ENCODE data around the gene SLC9A3. TPM values are rescaled to one million over a fixed set of nuclear protein-coding genes. Genes with fewer than 3 reads are reported as not detected.

Gene SLC9A3
- total RNA-seq, 1 experiment from 2014 or later, result 2.0 TPM

DNA sequence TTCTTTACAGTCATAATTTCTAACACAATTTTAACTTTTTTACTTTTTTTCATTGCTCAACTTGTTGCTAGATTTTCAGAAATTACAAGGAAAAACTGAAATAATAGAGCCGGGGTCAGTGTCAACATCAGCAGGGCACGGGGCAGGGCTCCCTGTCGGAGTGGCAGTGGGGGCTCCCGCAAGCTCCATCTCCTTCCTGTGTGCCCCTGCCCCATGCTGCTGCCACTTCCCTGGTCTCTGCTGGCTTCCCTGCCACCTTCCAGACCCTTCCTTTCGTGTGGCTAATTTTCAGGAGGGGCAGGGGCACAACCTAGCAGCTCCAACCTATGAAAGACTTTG is 82.3 kb downstream of the SLC9A3 start:
- Histone ChIP-seq H3K27me3 (ENCODE audit: low read length) (no peaks in the 10 kb centered on the region), H3K4me3 (ENCODE audit: low read length) (peak overlapping the region; percentile 99), H3K9ac (ENCODE audit: low read length) (peak overlapping the region; percentile 94), H3K4me1 (ENCODE audit: low read length) (peaks cover 39% of the 10 kb centered on the region), H3K9me2 (replicated peaks; ENCODE audit: insufficient read depth, low read length) (no peaks in the 10 kb centered on the region), H4K20me1 (ENCODE audit: insufficient read depth, low read depth, low read length) (peaks cover 9% of the 10 kb centered on the region; the same call in 1 of the 2 replicates), H3K9me3 (ENCODE audit: low read length) (no peaks in the 10 kb centered on the region), H3K36me3 (ENCODE audit: insufficient read depth, low read length) (peaks cover under 1% of the 10 kb centered on the region; the same call in 1 of the 2 replicates), H3K4me2 (ENCODE audit: low read depth, low read length, poor library complexity, severe bottlenecking) (peak overlapping the region; percentile 97), H3K27ac (ENCODE audit: low read length) (no peak overlapping the region), H2AFZ (ENCODE audit: low read length) (no peak overlapping the region), H3K79me2 (ENCODE audit: low read length) (peaks cover 32% of the 10 kb centered on the region)
- DNase-seq, result no peak

DNA sequence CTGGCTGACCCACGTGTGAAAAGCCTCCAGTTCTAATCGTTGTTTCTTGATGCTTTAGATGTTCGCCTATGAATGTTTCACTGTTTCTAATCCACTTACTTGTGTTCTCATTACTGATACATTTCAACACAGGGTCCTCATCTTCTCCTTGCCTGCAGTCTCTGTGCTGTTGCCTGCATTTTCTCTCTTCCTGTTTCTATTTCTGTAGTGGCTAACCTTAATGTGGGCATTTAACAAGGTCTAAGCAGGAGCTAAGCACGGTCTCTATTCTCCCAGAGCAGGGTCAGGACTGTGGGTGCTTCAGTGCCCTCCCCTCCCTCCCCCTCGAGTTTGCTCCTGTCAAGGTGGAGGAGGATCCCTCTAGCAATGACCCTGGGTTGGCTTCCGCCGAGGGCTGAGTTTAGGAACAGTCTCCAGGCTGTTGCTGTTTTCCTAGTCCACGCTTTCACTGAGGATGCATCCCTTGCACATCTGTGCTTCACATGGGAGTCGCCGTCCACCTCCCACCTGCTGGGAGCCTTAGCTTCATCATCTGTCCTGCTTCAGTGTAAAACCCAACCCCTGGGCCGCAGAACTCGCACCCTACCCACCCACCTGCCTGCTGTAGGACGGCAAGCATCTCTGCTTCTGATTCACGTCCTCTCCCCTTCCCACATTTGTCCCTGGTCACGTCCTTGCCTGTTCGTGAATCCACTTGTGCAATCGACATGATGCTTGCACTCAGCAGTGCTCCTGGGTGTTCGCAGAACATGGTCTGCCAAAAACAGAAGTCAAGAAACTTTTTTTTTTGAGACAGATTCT is 83.6 kb downstream of the SLC9A3 start:
- Histone ChIP-seq H3K4me1 (ENCODE audit: low read length) (peaks cover 39% of the 10 kb centered on the region), H3K4me3 (ENCODE audit: low read length) (no peak overlapping the region), H2AFZ (ENCODE audit: low read length) (no peak overlapping the region), H4K20me1 (ENCODE audit: insufficient read depth, low read depth, low read length) (peaks cover 6% of the 10 kb centered on the region; the same call in 1 of the 2 replicates), H3K9ac (ENCODE audit: low read length) (peak overlapping the region; percentile 44; the same call in 1 of the 2 replicates), H3K9me3 (ENCODE audit: low read length) (no peaks in the 10 kb centered on the region), H3K36me3 (ENCODE audit: insufficient read depth, low read length) (no peaks in the 10 kb centered on the region), H3K4me2 (ENCODE audit: low read depth, low read length, poor library complexity, severe bottlenecking) (peak overlapping the region; percentile 41), H3K27me3 (ENCODE audit: low read length) (no peaks in the 10 kb centered on the region), H3K27ac (ENCODE audit: low read length) (peak overlapping the region; percentile 68), H3K79me2 (ENCODE audit: low read length) (peaks cover 30% of the 10 kb centered on the region), H3K9me2 (replicated peaks; ENCODE audit: insufficient read depth, low read length) (no peaks in the 10 kb centered on the region)
- DNase-seq, result peak; percentile 59

DNA sequence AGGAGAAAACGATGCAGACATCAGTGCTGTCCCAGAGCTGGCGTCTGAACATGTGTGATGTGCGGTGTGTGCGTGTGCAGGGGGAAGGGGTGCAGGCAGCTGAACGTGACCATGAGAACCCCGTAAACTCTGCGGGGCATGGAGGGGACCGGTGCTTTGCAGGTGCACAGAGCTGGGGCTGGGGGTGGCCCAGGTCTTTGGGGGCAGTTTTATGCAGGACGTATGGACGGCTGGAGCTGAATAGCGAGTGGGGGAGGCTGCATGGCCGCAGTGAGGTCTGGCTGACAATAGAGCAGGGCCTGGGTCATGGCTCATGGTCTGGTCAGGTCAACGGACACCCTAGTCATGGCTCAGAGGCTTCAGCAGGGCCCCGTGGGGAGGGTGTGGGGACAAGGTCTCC is 84.6 kb downstream of the SLC9A3 start:
- H3K27ac ChIP-seq (ENCODE audit: low read length), result no peak overlapping the region
- H3K79me2 ChIP-seq (ENCODE audit: low read length), result peaks cover 24% of the 10 kb centered on the region

DNA sequence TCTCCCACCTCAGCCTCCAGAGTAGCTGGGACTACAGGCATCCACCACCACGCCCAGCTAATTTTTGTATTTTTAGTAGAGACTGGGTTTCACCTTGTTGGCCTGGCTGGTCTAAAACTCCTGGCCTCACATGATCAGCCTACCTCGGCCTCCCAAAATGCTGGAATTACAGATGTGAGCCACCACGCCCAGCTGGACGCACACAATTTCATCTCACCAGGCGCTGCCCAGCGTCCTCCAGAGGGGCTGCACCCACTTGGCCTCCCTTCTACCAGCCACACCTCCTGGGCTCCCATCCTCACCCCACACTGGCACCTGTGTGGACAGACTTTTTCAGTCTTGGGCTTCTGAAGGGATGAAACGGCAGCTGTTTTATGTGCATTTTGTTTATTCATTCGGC is 85.1 kb downstream of the SLC9A3 start:
- no peak for DNase-seq
- Histone ChIP-seq H2AFZ (ENCODE audit: low read length) (no peak overlapping the region), H3K36me3 (ENCODE audit: insufficient read depth, low read length) (no peaks in the 10 kb centered on the region), H3K4me2 (ENCODE audit: low read depth, low read length, poor library complexity, severe bottlenecking) (no peak overlapping the region), H4K20me1 (ENCODE audit: insufficient read depth, low read depth, low read length) (peaks cover 6% of the 10 kb centered on the region; the same call in 1 of the 2 replicates), H3K9ac (ENCODE audit: low read length) (no peak overlapping the region), H3K79me2 (ENCODE audit: low read length) (peaks cover 19% of the 10 kb centered on the region), H3K9me2 (replicated peaks; ENCODE audit: insufficient read depth, low read length) (no peaks in the 10 kb centered on the region), H3K4me3 (ENCODE audit: low read length) (no peak overlapping the region), H3K9me3 (ENCODE audit: low read length) (no peaks in the 10 kb centered on the region), H3K4me1 (ENCODE audit: low read length) (peaks cover 31% of the 10 kb centered on the region), H3K27me3 (ENCODE audit: low read length) (no peaks in the 10 kb centered on the region), H3K27ac (ENCODE audit: low read length) (no peak overlapping the region)

More for the DNA sequence above, 84.6 kb downstream of the SLC9A3 start:
- Histone ChIP-seq H2AFZ (ENCODE audit: low read length) (no peak overlapping the region), H3K9me3 (ENCODE audit: low read length) (no peaks in the 10 kb centered on the region), H3K36me3 (ENCODE audit: insufficient read depth, low read length) (no peaks in the 10 kb centered on the region), H3K27me3 (ENCODE audit: low read length) (no peaks in the 10 kb centered on the region), H3K4me2 (ENCODE audit: low read depth, low read length, poor library complexity, severe bottlenecking) (no peak overlapping the region), H3K4me3 (ENCODE audit: low read length) (no peak overlapping the region), H4K20me1 (ENCODE audit: insufficient read depth, low read depth, low read length) (peaks cover 6% of the 10 kb centered on the region; the same call in 1 of the 2 replicates), H3K4me1 (ENCODE audit: low read length) (peaks cover 36% of the 10 kb centered on the region), H3K9ac (ENCODE audit: low read length) (no peak overlapping the region), H3K9me2 (replicated peaks; ENCODE audit: insufficient read depth, low read length) (no peaks in the 10 kb centered on the region)
- no peak for DNase-seq

DNA sequence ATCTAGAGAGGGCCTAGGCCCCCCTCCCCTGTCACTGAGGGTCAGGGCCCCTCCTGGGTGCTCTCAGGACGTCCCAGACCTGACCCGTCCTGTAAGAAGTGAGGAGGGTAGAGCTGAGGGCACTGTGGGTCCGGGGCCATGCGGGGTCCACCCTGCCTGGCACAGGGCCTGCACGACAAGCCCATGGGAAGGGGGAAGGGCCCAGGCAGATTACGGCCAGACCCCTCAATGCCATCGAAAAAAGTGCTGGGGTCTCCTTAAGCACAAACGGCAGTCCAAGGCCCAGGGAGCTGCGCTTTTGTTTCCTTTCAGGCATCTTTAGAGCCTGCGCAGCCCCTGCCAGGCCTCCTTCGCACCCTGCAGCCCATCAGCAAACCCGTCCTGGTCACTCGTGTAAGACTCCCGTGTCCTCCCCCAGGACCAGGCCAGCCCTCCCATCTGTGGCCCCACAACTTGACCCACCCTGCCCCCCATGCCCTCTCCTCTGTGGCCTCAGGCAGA is 85.7 kb downstream of the SLC9A3 start:
- DNase-seq, result no peak
- no peaks in the 10 kb centered on the region for H3K9me2 ChIP-seq (replicated peaks; ENCODE audit: insufficient read depth, low read length)
- no peak overlapping the region for H2AFZ ChIP-seq (ENCODE audit: low read length)
- no peak overlapping the region for H3K27ac ChIP-seq (ENCODE audit: low read length)
- H3K27me3 ChIP-seq (ENCODE audit: low read length), result no peaks in the 10 kb centered on the region
- H3K36me3 ChIP-seq (ENCODE audit: insufficient read depth, low read length), result no peaks in the 10 kb centered on the region
- peaks cover 25% of the 10 kb centered on the region for H3K4me1 ChIP-seq (ENCODE audit: low read length)
- 0 out of 2 replicates have a peak, but pooled peaks cover under 1% of the 10 kb centered on the region for H4K20me1 ChIP-seq (ENCODE audit: insufficient read depth, low read depth, low read length)
- H3K4me2 ChIP-seq (ENCODE audit: low read depth, low read length, poor library complexity, severe bottlenecking), result no peak overlapping the region
- no peak overlapping the region for H3K4me3 ChIP-seq (ENCODE audit: low read length)
- no peaks in the 10 kb centered on the region for H3K9me3 ChIP-seq (ENCODE audit: low read length)
- H3K9ac ChIP-seq (ENCODE audit: low read length), result no peak overlapping the region
- peaks cover 13% of the 10 kb centered on the region for H3K79me2 ChIP-seq (ENCODE audit: low read length)

DNA sequence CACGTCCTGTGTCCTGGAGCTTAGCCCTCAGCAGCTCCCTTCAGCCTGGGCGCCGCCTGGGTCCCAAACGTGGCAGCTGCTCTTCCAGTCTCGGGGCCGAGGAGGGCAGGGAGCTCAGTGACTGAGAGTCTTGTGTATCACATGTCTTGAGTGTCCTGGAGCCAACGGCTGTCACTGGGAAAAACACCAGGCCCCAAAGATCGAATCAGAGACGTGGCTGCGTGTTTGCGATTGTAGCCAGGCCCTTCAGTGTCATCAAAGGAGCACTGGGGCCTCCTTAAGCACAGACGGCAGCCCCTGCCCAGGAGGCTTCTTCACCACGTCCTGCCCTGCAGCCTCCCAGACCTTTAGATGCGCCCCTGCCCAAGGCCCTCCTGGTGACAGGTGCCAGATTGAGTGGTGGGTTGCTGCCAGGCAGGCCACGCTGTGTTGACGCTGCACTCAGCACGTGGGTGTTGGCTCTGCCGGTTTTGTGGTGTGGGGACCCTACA is 86.9 kb downstream of the SLC9A3 start:
- H3K36me3 ChIP-seq (ENCODE audit: insufficient read depth, low read length), result no peaks in the 10 kb centered on the region
- H3K4me1 ChIP-seq (ENCODE audit: low read length), result peaks cover 21% of the 10 kb centered on the region
- no peak overlapping the region for H3K27ac ChIP-seq (ENCODE audit: low read length)
- no peaks in the 10 kb centered on the region for H3K9me2 ChIP-seq (replicated peaks; ENCODE audit: insufficient read depth, low read length)
- H3K4me2 ChIP-seq (ENCODE audit: low read depth, low read length, poor library complexity, severe bottlenecking), result no peak overlapping the region
- H3K27me3 ChIP-seq (ENCODE audit: low read length), result no peaks in the 10 kb centered on the region
- no peaks in the 10 kb centered on the region for H3K9me3 ChIP-seq (ENCODE audit: low read length)
- no peak overlapping the region for H3K9ac ChIP-seq (ENCODE audit: low read length)
- H3K4me3 ChIP-seq (ENCODE audit: low read length), result no peak overlapping the region
- DNase-seq, result no peak
- peaks cover 4% of the 10 kb centered on the region for H3K79me2 ChIP-seq (ENCODE audit: low read length)
- no peak overlapping the region for H2AFZ ChIP-seq (ENCODE audit: low read length)
- no peaks in the 10 kb centered on the region for H4K20me1 ChIP-seq (ENCODE audit: insufficient read depth, low read depth, low read length)

DNA sequence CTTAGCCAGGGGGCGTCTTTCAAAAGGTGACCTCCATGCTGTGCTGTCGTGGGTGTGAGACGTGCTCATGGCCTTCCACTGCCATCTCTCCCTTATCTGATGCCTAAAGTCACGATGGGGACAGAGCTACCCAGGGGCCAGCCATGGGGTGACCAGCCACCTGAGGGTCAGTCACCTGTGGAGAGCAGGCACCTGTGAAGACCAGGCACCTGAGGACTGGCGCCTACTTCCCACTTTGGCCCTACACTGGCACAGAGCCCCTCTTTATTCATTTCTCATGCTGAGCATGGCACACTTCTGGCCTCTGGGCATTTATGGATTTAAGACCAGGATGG is 87.6 kb downstream of the SLC9A3 start:
- Histone ChIP-seq H3K27me3 (ENCODE audit: low read length) (no peaks in the 10 kb centered on the region), H4K20me1 (ENCODE audit: insufficient read depth, low read depth, low read length) (no peaks in the 10 kb centered on the region), H3K9me2 (replicated peaks; ENCODE audit: insufficient read depth, low read length) (no peaks in the 10 kb centered on the region), H3K9ac (ENCODE audit: low read length) (no peak overlapping the region), H2AFZ (ENCODE audit: low read length) (no peak overlapping the region), H3K79me2 (ENCODE audit: low read length) (no peaks in the 10 kb centered on the region), H3K4me1 (ENCODE audit: low read length) (peaks cover 15% of the 10 kb centered on the region), H3K9me3 (ENCODE audit: low read length) (no peaks in the 10 kb centered on the region), H3K4me2 (ENCODE audit: low read depth, low read length, poor library complexity, severe bottlenecking) (no peak overlapping the region), H3K36me3 (ENCODE audit: insufficient read depth, low read length) (no peaks in the 10 kb centered on the region), H3K27ac (ENCODE audit: low read length) (no peak overlapping the region), H3K4me3 (ENCODE audit: low read length) (no peak overlapping the region)
- DNase-seq, result no peak

DNA sequence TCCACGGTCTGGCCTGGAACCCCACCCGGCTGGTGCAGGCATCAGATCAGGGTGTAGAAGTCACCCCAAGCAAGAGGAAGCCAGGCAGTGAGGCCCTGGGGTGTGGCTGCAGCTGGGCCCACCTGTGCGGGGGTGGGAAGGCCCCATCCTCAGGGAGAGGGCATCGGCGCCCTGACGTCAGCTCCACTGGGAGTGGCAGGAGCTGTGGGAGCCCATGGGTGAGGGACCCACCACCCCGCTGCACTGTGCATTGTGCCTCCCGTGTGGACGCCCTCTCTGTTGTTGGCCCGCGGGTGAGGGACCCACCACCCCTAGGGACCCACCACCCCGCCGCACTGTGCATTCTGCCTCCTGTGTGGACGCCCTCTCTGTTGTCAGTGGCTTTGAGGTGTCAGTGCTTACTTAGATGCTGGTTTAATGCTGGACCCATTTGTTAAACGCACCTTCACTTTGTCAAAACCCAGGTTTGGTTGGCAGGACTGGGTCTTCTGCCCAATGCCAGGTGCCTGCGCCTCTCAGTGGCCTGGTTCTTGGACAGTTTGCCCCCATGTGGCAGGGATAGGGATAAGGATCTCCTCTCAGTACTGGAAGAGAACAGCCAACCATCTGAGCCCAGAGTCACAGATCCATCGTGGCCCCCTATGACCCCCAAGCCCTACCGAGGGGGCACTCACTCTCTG is 88.1 kb downstream of the SLC9A3 start:
- H3K27ac ChIP-seq (ENCODE audit: low read length), result no peak overlapping the region
- H3K27me3 ChIP-seq (ENCODE audit: low read length), result no peaks in the 10 kb centered on the region
- H3K9ac ChIP-seq (ENCODE audit: low read length), result no peak overlapping the region
- no peak overlapping the region for H3K4me2 ChIP-seq (ENCODE audit: low read depth, low read length, poor library complexity, severe bottlenecking)
- H3K4me3 ChIP-seq (ENCODE audit: low read length), result no peak overlapping the region
- DNase-seq, result peak; percentile 69
- no peaks in the 10 kb centered on the region for H3K36me3 ChIP-seq (ENCODE audit: insufficient read depth, low read length)
- H2AFZ ChIP-seq (ENCODE audit: low read length), result no peak overlapping the region
- H3K4me1 ChIP-seq (ENCODE audit: low read length), result peaks cover 14% of the 10 kb centered on the region
- no peaks in the 10 kb centered on the region for H3K79me2 ChIP-seq (ENCODE audit: low read length)
- no peaks in the 10 kb centered on the region for H3K9me2 ChIP-seq (replicated peaks; ENCODE audit: insufficient read depth, low read length)
- no peaks in the 10 kb centered on the region for H3K9me3 ChIP-seq (ENCODE audit: low read length)
- no peaks in the 10 kb centered on the region for H4K20me1 ChIP-seq (ENCODE audit: insufficient read depth, low read depth, low read length)

All from Karpas-422 (cell line).